Transverse colon (tissue), 4 donors: ENCODE data around the gene ILKAP. TPM values are rescaled to one million over a fixed set of nuclear protein-coding genes. Genes with fewer than 3 reads are reported as not detected.

Experiments used
- DNase-seq: peaks from one replicate; pipeline ENCODE4 v3.0.0-alpha.2; 2019
- H3K27ac ChIP-seq, 4 donors: fragments of 200-600 bp; sonication (generic); 2 replicates each; pipeline ENCODE4 v1.5.1; 2016 to 2018; ENCODE audit warnings: inconsistent platforms in 4 of 4
- H3K27me3 ChIP-seq: fragments of 200-600 bp; sonication (generic); 2 replicates; pipeline ENCODE4 v1.5.1; 2017; ENCODE audit warnings: inconsistent platforms
- H3K36me3 ChIP-seq, 4 donors: fragments of 200-600 bp; sonication (generic); 2 replicates each; pipeline ENCODE4 v1.5.1; 2017 to 2019; ENCODE audit warnings: inconsistent platforms in 4 of 4
- H3K4me1 ChIP-seq, 4 donors: fragments of 200-600 bp; sonication (generic); 2 replicates each; pipeline ENCODE4 v1.5.1; 2017 to 2020; ENCODE audit warnings: inconsistent platforms in 4 of 4
- H3K4me3 ChIP-seq, 4 donors: fragments of 200-600 bp; sonication (generic); 1 replicate in 1 of 4; 2 replicates in 3 of 4; pipeline versions ENCODE4 v1.5.1 to v1.6.1; 2017 to 2019; ENCODE audit warnings: inconsistent platforms in 4 of 4
- H3K9me3 ChIP-seq, 2 donors: fragments of 200-600 bp; sonication (generic); 2 replicates each; pipeline ENCODE4 v1.5.1; 2017 to 2019; ENCODE audit warnings: inconsistent platforms in 2 of 2
- EP300 ChIP-seq: sonication (generic); formaldehyde crosslinking; IDR thresholded peaks from one replicate; pipeline ENCODE4 v1.6.1; 2017; ENCODE audit warnings: antibody characterized with exemption, low read depth
- POLR2A ChIP-seq: fragments of 450-650 bp; IDR thresholded peaks from one replicate; pipeline ENCODE4 v1.6.1; 2016; ENCODE audit warnings: antibody characterized with exemption, mild to moderate bottlenecking, moderate library complexity
- POLR2AphosphoS5 ChIP-seq, 3 donors: sonication (generic); formaldehyde crosslinking; IDR thresholded peaks; one replicate each; pipeline ENCODE4 v1.6.1; 2016; ENCODE audit warnings: antibody characterized with exemption in 3 of 3
- WGBS, 2 donors: methylation state at CpG; one replicate each; pipeline ENCODE4 v1.1.5; 2018; ENCODE audit warnings: low coverage in 1 of 2; 5-methylcytosine and 5-hydroxymethylcytosine counted together
- in situ Hi-C, 4 donors: fragments of 200-750 bp; cut with MboI; loops; one replicate each; pipeline versions ENCODE4 v1.15.0 to v1.15.1; 2017; ENCODE audit warnings: low sequenced_read_pairs in 3 of 4, low pct_ligation_motif_present in 1 of 4, low pct_unique_long_range_greater_than_20kb in 1 of 4
- intact Hi-C: fragments of 100-400 bp; cut with DNase I; formaldehyde crosslinking; loops from one replicate; pipeline ENCODE4 v1.15.1; 2023; ENCODE audit warnings: low total_unique reads
- total RNA-seq, 4 donors: library from RNA; depleted of rRNA; stranded (reverse); fragments of >200 nt; gene quantifications; one replicate each; pipeline ENCODE4 v1.1.0, GENCODE V29; 2016
- TF ChIP-seq, protein P1 (sequence below), 5 experiments: fragments of 200-600 bp in 3 of 5; fragments of 450-650 bp in 2 of 5; sonication (generic) in 3 of 5; IDR thresholded peaks; 1 replicate in 2 of 5; 2 replicates in 3 of 5; pipeline ENCODE4 v1.5.1; 2016 to 2017; ENCODE audit warnings: antibody characterized with exemption in 5 of 5, inconsistent platforms in 3 of 5, mild to moderate bottlenecking in 2 of 5, moderate library complexity in 1 of 5

The ILKAP gene
- total RNA-seq, 4 donors from 2014 or later, result 16.3 to 40.0 (median 32.1) TPM

GRCh38 chr2:238235856-238236255 lies 32.4 kb upstream of the ILKAP start:
- Histone ChIP-seq H3K4me3 (no peak overlapping the region), H3K4me1 (peaks cover 5 to 24% (median 20%) of the 10 kb centered on the region in 4 donors), H3K27ac (no peak overlapping the region), H3K9me3 (no peaks in the 10 kb centered on the region), H3K36me3 (no peaks in the 10 kb centered on the region), H3K27me3 (peaks cover 8% of the 10 kb centered on the region)
- in situ Hi-C loops (no loop called here), intact Hi-C loops (no loop called here)
- DNase-seq, result no peak
- 80 to 87% methylated on average over 2 to 7 of the region's 7 CpGs for WGBS, 2 donors
- no peak for TF ChIP-seq POLR2A
- no peak for TF ChIP-seq EP300
- TF ChIP-seq, protein P1, sequence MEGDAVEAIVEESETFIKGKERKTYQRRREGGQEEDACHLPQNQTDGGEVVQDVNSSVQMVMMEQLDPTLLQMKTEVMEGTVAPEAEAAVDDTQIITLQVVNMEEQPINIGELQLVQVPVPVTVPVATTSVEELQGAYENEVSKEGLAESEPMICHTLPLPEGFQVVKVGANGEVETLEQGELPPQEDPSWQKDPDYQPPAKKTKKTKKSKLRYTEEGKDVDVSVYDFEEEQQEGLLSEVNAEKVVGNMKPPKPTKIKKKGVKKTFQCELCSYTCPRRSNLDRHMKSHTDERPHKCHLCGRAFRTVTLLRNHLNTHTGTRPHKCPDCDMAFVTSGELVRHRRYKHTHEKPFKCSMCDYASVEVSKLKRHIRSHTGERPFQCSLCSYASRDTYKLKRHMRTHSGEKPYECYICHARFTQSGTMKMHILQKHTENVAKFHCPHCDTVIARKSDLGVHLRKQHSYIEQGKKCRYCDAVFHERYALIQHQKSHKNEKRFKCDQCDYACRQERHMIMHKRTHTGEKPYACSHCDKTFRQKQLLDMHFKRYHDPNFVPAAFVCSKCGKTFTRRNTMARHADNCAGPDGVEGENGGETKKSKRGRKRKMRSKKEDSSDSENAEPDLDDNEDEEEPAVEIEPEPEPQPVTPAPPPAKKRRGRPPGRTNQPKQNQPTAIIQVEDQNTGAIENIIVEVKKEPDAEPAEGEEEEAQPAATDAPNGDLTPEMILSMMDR (IDR thresholded peaks at IDR 0.05), result no peak
- no peak for TF ChIP-seq POLR2AphosphoS5 (IDR thresholded peaks at IDR 0.05)

- Histone ChIP-seq H3K27me3 (peaks cover 8% of the 10 kb centered on the region), H3K27ac (no peak overlapping the region), H3K4me3 (no peak overlapping the region), H3K4me1 (peaks cover 2 to 19% (median 18%) of the 10 kb centered on the region in 4 donors), H3K9me3 (no peaks in the 10 kb centered on the region), H3K36me3 (no peaks in the 10 kb centered on the region)
- WGBS, 2 donors, result 58 to 82% methylated on average over 7 to 11 of the region's 11 CpGs
- in situ Hi-C loops, result no loop called here
- DNase-seq, result no peak
- intact Hi-C loops, result no loop called here
- TF ChIP-seq POLR2AphosphoS5 (IDR thresholded peaks at IDR 0.05), result no peak
- TF ChIP-seq, protein P1 (IDR thresholded peaks at IDR 0.05), result no peak
- no peak for TF ChIP-seq EP300
- no peak for TF ChIP-seq POLR2A
Observed at GRCh38 chr2:238235331-238235732, 31.8 kb upstream of the ILKAP start.

DNA sequence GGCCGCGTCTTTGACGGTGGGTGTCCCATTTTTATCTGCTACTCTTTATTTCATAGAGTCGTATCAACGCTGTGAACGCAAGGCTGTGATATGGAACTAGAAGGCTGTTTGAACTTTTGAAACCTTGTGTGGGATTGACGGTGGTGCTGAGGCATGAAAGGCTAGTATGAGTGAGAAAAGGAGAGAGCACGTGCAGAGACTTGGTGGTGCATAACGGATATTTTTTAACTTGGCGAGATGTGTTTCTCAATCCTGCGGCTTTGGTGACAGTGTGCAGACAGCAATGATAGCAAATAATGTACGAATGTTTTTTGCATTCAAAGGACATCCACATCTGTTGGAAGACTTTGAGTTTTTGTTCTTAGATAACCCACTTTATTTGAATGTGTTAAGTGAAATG lies 30.1 kb upstream of the ILKAP start:
- H3K36me3 ChIP-seq, result no peaks in the 10 kb centered on the region
- no peak overlapping the region for H3K27ac ChIP-seq
- DNase-seq, result no peak
- peaks cover 3% of the 10 kb centered on the region for H3K27me3 ChIP-seq
- H3K4me1 ChIP-seq, result peaks cover 0 to 20% (median 18%) of the 10 kb centered on the region in 4 donors
- no peak for TF ChIP-seq POLR2A
- TF ChIP-seq EP300, result no peak
- TF ChIP-seq, protein P1 (IDR thresholded peaks at IDR 0.05), result no peak
- no peak for TF ChIP-seq POLR2AphosphoS5 (IDR thresholded peaks at IDR 0.05)
- H3K4me3 ChIP-seq, result no peak overlapping the region
- intact Hi-C loops, result no loop called here
- WGBS, 2 donors, result 72 to 86% methylated on average over 12 of the region's 12 CpGs
- no peaks in the 10 kb centered on the region for H3K9me3 ChIP-seq
- in situ Hi-C loops, result no loop called here

DNA sequence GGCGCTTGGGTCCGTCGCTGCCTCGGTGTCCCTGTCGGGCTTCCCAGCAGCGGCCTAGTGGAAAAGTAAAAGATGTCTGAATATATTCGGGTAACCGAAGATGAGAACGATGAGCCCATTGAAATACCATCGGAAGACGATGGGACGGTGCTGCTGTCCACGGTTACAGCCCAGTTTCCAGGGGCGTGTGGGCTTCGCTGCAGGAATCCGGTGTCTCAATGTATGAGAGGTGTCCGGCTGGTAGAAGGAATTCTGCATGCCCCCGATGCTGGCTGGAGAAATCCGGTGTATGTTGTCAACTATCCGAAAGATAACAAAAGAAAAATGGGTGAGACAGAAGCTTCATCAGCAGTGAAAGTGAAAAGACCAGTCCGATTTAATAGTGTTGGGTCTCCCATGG lies 28.3 kb upstream of the ILKAP start:
- in situ Hi-C loops (no loop called here), intact Hi-C loops (no loop called here)
- no peaks in the 10 kb centered on the region for H3K9me3 ChIP-seq
- 72 to 100% methylated on average over 1 to 21 of the region's 21 CpGs for WGBS, 2 donors
- peak overlapping the region in 1 of 4 donors; percentile 54 for H3K4me3 ChIP-seq
- DNase-seq, result no peak
- H3K27ac ChIP-seq, result peak overlapping the region in 1 of 4 donors; percentile 80
- TF ChIP-seq, protein P1 (IDR thresholded peaks at IDR 0.05), result no peak
- TF ChIP-seq EP300, result no peak
- no peak for TF ChIP-seq POLR2AphosphoS5 (IDR thresholded peaks at IDR 0.05)
- no peaks in the 10 kb centered on the region for H3K27me3 ChIP-seq
- H3K36me3 ChIP-seq, result no peaks in the 10 kb centered on the region
- H3K4me1 ChIP-seq, result peaks cover 0 to 24% (median 16%) of the 10 kb centered on the region in 4 donors
